SK-N-DZ (cell line): Measurements from ENCODE around the gene ACBD6.

Experiments used
- DNase-seq: peaks from one replicate; pipeline ENCODE4 v3.0.0-alpha.2; 2015; ENCODE audit warnings: low spot score

Gene ACBD6

GRCh38 chr1:180271272-180272255 lies 230.8 kb downstream of the ACBD6 start:
- DNase-seq: no peak

GRCh38 chr1:180270530-180271271 lies 231.7 kb downstream of the ACBD6 start:
- no peak for DNase-seq

GRCh38 chr1:180269645-180270529 lies 232.5 kb downstream of the ACBD6 start:
- DNase-seq: no peak

GRCh38 chr1:180268556-180269075 lies 233.8 kb downstream of the ACBD6 start:
- no peak for DNase-seq

GRCh38 chr1:180267761-180268555 lies 234.4 kb downstream of the ACBD6 start:
- DNase-seq: no peak

GRCh38 chr1:180267211-180267561 lies 235.2 kb downstream of the ACBD6 start:
- no peak for DNase-seq

GRCh38 chr1:180266275-180267210 lies 235.8 kb downstream of the ACBD6 start:
- no peak for DNase-seq

- no peak for DNase-seq
Observed at GRCh38 chr1:180265871-180266270, 236.5 kb downstream of the ACBD6 start.

- no peak for DNase-seq
Observed at GRCh38 chr1:180265201-180265600, 237.2 kb downstream of the ACBD6 start.

GRCh38 chr1:180264595-180264994 lies 237.8 kb downstream of the ACBD6 start:
- no peak for DNase-seq

GRCh38 chr1:180262628-180263488 lies 239.5 kb downstream of the ACBD6 start:
- DNase-seq: no peak

GRCh38 chr1:180261524-180262155 lies 240.7 kb downstream of the ACBD6 start:
- no peak for DNase-seq

- no peak for DNase-seq
Observed at GRCh38 chr1:180261030-180261429, 241.3 kb downstream of the ACBD6 start.

GRCh38 chr1:180260541-180260940 lies 241.8 kb downstream of the ACBD6 start:
- no peak for DNase-seq

- DNase-seq: no peak
Observed at GRCh38 chr1:180259431-180260338, 242.7 kb downstream of the ACBD6 start.

GRCh38 chr1:180258935-180259334 lies 243.4 kb downstream of the ACBD6 start:
- DNase-seq: no peak

GRCh38 chr1:180258290-180258689 lies 244.1 kb downstream of the ACBD6 start:
- no peak for DNase-seq
